Gastrocnemius medialis (tissue), 4 donors: Measurements from ENCODE around the gene HTR2C.

ENCODE experiments used
- POLR2A ChIP-seq, 2 donors: fragments of 450-650 bp; IDR thresholded peaks; one replicate each; pipeline ENCODE4 v1.6.1; 2017; ENCODE audit warnings: antibody characterized with exemption in 2 of 2, mild to moderate bottlenecking in 2 of 2, moderate library complexity in 2 of 2
- TF ChIP-seq, protein P1 (sequence below), 5 experiments: fragments of 450-650 bp in 3 of 5; fragments of 200-600 bp in 2 of 5; sonication (generic) in 2 of 5; IDR thresholded peaks in 4 of 5; conservative IDR thresholded peaks in 1 of 5; 1 replicate in 4 of 5; 2 replicates in 1 of 5; pipeline ENCODE4 v1.5.1; 2016 to 2019; ENCODE audit warnings: antibody characterized with exemption in 5 of 5, mild to moderate bottlenecking in 3 of 5, moderate library complexity in 3 of 5

DNA sequence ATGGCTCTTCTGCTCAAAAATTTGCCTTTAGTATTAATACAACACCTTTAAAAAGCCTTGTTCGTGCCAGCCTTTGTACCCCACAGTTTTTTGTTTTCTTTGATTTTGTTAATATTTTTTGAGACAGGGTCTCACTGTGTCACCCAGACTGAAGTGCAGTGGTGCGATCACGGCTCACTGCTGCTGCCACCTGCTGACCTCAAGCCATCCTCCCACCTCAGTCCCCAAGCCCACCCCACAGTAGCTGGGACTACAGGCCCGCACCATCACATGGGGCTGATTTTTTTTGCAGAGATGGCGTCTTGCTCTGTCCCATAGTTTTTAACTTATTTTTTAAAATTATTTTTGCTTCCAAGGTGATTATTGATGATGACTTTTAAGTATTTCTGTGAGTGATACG is 134.0 kb downstream of the HTR2C start:
- TF ChIP-seq, protein P1, sequence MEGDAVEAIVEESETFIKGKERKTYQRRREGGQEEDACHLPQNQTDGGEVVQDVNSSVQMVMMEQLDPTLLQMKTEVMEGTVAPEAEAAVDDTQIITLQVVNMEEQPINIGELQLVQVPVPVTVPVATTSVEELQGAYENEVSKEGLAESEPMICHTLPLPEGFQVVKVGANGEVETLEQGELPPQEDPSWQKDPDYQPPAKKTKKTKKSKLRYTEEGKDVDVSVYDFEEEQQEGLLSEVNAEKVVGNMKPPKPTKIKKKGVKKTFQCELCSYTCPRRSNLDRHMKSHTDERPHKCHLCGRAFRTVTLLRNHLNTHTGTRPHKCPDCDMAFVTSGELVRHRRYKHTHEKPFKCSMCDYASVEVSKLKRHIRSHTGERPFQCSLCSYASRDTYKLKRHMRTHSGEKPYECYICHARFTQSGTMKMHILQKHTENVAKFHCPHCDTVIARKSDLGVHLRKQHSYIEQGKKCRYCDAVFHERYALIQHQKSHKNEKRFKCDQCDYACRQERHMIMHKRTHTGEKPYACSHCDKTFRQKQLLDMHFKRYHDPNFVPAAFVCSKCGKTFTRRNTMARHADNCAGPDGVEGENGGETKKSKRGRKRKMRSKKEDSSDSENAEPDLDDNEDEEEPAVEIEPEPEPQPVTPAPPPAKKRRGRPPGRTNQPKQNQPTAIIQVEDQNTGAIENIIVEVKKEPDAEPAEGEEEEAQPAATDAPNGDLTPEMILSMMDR (IDR thresholded peaks at IDR 0.05 in 4 of 5, conservative IDR thresholded peaks at IDR 0.05 in 1 of 5), result no peak
- TF ChIP-seq POLR2A (IDR thresholded peaks at IDR 0.05), result no peak
